Activated effector memory CD4-positive, alpha-beta T cell treated with Interleukin-2 at 50 U/mL for 16 hours (primary cell): Measurements from ENCODE around the gene CPNE6.
A peak's percentile ranks its signal among the peaks of the same experiment; 100 is the strongest.
"Not testable (repeated sequence)": the region's sequence is repeated elsewhere in the genome, so short reads cannot be mapped to it uniquely, and the experiment has no call there.

Source experiments
- DNase-seq: peaks from one replicate; pipeline ENCODE4 v3.0.0-alpha.2; 2020

CPNE6 gene

DNA sequence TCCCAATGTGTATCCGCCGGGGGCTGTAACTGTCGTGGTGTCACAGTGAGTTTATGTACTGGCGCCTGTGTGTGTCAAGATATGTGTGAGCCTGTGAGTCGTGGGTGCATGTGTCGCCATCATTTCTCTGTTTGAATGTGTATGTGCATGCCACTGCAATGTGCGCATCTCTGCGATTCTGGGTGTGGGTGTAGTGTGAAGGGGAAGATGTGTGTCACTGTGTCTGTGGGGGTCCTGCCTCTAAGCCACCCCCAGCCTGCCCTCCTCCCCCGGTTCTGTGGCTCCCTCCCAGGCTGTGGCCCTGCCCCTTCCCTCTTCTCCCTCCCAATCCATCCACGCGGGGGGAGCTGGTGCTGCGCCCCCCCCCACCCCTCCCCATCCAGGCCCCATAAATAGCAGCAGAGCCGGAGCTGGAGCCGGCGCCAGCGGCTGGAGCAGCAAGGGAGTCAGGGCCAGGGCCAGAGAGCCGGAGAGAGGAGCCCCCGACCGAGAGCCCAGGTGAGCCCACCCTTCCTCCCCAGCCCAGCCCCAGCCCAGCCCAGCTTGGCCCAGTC lies at the start of gene CPNE6:
Gene CPNE6, plus strand, starts transcription at position 419 of the 554 bp plus-strand sequence. CDS start 1,375 bp downstream, outside the sequence.
- no peak for DNase-seq

DNA sequence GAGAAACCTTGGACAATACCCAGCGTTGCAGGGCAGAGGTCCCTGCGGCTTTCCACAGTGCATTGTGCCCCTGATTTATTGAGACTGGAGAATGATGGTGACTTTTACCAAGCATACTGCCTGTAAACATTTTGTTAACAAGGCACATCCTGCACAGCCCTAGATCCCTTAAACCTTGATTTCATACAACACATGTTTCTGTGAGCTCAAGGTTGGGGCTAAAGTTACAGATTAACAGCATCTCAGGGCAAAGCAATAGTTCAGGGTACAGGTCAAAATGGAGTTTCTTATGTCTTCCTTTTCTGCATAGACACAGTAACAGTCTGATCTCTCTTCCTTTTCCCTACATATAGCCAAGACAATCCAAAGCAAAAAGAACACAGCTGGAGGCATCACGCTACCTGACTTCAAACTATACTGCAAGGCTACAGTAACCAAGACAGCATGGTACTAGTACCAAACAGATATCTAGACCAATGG lies 46.4 kb upstream of the CPNE6 start:
- not testable (repeated sequence) for DNase-seq

DNA sequence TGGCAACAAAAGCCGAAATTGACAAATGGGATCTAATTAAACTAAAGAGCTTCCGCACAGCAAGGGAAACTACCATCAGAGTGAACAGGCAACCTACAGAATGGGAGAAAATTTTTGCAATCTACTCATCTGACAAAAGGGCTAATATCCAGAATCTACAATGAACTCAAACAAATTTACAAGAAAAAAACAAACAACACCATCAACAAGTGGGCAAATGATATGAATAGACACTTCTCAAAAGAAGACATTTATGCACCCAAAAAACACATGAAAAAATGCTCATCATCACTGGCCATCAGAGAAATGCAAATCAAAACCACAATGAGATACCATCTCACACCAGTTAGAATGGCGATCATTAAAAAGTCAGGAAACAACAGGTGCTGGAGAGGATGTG lies 41.7 kb upstream of the CPNE6 start:
- DNase-seq: not testable (repeated sequence)

DNA sequence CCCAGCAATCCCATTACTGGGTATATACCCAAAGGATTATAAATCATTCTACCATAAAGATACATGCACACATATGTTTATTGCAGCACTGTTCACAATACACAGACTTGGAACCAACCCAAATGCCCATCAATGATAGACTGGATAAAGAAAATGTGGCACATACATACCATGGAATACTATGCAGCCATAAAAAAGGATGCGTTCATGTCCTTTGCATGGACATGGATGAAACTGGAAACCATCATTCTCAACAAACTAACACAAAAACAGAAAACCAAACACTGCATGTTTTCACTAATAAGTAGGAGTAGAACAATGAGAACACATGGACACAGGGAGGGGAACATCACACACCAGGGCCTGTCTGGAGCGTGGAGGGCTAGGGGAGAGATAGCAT lies 40.0 kb upstream of the CPNE6 start:
- DNase-seq: not testable (repeated sequence)

DNA sequence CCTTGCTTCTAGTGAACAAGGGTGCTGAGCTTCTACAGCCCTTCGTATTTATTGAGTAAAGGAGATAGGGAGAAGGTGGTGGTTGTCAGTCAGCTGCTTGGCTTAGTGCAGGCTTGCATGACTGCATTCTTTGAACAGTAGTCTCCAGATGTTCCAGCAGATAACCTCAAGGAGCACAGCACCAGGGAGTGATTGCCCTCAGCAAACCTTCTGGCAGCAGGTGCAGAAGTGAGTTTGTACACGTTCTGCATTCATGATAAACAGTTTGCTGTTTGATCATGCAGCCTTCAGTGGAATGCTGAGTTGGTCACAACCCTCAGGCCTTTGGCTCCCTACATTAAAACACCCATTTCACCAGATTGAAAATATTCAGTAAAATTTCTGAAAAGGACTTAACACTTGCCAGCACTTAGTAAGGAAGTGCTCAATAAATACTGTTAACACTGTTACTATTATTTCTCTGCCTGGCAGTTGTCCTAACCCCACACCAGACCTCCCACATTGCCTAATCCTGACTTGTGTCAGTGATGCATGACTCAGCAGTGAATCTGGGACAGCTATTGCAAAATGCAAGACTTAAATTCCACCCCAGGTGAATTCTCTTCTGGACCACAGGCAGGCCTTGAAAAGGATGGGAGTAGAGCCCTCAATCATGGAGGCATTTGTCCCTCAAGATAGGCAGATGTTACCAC lies 38.5 kb upstream of the CPNE6 start:
- DNase-seq: no peak

DNA sequence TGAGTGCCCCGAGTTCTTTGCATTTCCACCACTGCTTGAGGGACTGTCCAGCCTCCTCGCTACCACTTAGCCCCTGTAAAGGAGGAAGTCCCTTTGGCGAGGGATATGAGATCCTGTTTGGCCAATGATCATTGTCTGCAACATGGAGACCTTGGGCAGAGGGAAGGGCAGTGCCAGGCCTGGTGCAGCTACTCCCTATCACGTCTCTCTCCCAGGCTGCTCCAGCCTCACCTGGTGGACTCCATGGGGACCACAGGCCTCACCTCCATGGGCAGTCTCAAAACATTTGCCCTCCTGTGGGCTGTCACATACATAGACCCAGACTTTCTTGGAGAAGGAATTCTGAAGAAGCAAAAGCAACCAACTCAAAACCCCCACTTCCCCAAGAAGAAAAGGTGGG lies 35.6 kb upstream of the CPNE6 start:
- not testable (repeated sequence) for DNase-seq

DNA sequence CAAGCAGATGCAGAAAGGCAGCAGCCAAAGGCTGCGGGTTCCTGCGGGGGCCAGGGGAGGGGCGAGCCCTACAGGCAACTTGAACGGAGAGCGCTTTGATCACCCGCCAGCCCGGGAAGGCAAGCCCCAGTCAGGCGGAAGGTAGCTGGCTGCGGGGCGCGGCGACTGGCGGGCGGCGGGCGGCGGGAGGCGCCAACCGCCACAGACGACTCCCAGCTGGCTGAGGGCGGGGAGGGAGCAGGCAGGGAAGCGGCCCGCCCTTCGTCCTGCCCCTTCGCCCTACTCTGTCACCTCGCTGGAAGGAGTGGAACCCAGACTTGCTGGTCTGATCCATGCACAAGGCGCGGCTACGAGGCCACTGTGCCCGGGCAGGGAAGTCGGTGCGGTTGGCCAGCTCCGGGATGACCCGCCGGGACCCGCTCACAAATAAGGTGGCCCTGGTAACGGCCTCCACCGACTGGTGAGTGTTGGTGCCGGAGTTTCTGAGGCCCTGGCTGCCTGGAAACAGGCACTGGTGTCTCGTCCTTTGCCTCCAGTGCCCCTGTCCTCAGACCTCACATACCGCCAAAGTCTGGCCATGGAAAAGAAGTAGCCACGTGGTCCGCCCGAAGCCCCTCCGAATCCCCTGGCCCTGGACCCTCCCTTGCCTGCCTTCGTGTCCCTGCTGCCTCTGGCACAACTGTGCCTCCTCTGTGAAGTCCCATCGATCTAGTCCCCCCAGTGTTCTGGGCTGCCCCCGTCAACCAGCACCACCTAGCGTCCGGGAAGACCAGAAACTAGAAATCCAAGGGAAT lies 35.0 kb upstream of the CPNE6 start:
- DNase-seq: peak; percentile 51

DNA sequence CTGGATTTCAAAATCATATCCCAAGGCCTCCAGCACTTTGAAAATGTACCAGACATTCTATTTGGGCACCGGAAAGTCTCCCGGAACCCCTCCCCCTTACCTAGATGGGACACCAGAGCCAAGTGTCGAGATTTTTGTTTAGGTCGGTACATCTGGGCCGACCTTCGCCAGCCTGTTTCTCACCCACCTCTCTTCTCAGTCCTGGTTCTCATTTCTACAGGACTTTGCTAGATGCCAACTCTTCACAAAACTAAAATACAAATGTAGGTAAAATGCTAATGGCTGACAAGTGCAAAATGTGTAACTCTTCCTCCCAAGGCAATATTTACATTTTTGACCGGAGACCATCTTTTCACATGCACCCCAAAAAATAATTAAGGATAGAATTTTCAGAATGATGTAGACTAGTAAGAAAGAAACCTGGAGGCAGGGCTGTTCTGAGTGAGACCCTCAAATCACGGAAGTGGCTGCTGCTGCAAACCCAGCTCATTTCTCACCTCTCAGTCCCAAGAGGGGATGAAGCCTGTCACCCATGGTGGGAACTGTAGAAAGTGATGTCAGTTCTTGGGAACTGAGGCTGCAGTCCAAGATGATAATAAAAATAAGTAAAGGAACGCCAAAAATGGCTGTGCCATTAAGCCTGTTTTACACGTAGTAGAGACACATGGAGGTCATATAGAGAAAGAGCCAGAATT lies 34.3 kb upstream of the CPNE6 start:
- not testable (repeated sequence) for DNase-seq

DNA sequence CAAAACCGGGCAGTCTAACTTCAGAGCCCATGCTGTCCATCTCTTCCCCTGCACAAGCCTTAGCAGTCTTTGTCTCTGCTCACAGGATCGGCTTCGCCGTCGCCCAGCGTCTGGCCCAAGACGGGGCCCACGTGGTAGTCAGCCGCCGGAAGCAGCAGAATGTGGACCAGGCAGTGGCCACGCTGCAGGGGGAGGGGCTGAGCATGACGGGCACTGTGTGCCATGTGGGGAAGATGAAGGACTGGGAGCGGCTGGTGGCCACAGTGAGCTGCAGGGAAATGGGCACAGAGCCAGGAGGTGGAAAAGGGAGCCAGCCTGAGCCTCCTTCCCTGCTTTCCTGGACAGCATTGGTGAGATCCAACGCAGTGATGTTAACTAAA lies 33.7 kb upstream of the CPNE6 start:
- DNase-seq: no peak

DNA sequence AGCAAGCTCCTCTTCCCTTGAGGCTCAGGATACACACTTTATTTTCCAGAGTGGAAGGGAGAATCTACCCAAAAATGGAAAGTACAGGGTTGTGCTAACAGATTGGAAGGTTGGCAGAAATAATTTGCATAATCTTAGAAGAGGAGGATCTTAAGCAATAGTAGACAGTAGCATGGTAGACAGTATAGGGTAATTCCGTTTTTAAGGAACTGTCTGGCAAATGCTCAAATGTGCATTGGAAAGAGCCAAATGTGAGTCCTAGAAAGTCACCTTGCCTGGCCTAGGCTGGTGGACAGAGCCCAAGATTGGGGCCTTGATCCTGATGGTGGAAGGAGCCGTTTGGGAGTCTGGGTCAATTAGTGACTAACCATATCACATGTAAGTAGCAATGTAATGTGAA lies 32.7 kb upstream of the CPNE6 start:
- no peak for DNase-seq

DNA sequence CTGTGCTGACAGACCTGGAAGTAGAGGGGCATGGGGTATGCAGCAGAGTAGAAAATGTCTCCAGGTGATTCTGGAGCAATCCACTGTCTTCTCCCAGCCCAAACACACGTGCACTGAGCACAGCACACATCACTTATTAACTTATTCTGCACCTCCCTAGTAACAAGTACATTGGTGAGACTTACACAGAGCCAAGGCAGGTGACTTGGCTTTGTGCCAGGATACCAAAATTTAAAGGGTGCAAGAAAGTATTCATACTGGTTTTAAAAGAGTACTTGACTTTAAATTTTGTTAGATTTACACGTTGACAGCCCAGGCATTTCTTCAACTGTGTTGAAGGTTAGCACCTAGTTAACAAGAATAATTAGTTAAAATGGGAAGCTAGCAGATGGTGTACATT lies 30.7 kb upstream of the CPNE6 start:
- no peak for DNase-seq

DNA sequence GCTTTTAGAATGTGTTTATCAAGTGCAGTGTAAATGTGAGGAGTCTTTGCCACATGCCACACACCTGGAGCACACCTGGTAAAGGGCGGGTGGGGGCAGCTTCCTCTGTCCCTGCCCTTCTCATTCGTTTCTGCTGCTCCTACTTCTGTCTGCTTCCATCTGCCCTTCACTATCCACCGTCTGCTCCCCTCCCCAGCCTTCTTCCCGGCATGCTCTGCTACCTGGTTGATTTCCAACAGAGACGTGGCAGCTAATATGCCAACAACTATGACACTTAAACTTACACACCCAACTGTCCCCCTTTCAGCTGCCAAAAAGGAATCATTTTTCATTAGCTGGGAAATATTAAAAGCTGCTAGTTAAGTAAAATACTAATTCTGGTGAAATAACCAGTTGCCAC lies 28.6 kb upstream of the CPNE6 start:
- DNase-seq: no peak

DNA sequence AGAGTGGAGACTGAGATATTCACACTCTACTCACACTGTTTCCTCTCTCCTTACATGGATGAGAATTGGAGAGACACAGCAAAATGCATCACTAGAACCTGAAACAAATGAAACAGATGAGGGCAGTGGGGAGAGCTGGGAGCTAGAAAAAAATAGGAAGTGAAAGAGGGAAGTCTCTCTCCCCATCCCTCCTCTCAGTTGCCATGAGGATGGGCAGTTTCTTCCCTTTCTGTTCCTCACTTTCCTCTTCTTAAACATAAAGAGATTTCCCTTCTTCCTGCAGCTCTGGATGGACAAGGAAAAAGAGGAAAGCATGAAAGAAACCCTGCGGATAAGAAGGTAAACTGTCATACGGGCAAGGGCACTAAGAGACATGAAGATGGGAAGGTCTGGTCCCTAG lies 22.4 kb upstream of the CPNE6 start:
- DNase-seq: not testable (repeated sequence)

DNA sequence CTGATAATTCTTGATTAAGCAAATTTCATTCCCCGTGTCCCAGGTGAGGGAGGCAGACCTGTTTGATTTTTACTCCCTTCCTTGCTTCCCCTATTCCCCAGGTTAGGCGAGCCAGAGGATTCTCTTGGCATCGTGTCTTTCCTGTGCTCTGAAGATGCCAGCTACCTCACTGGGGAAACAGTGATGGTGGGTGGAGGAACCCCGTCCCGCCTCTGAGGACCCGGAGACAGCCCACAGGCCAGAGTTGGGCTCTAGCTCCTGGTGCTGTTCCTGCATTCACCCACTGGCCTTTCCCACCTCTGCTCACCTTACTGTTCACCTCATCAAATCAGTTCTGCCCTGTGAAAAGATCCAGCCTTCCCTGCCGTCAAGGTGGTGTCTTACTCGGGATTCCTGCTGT lies 20.6 kb upstream of the CPNE6 start:
- DNase-seq: not testable (repeated sequence)

DNA sequence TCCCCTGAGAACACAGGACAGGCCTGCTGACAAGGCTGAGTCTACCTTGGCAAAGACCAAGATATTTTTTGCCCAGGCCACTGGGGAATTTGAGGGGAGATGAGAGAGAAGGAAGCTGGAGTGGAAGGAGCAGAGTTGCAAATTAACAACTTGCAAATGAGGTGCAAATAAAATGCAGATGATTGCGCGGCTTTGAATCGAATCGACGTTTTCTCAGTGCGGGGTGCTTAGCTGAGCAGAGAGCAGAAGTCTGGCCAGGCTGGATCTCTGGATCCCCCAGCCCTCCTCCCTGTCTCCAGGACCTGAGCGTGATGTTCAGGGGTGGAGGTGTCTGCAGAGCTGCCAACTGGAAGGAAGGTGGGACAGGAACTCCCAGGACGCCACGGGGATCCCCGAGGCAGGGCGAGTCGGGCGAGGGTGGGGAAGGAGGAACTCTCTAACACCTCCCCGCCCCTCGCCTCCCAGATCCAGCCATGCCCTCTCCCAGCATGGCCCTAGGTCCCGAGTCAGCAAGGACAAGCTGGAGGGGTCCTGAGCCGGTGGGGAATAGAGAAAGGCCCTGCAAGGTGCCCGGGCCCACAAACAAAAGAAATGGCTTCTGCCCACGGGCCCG lies 20.1 kb upstream of the CPNE6 start:
- no peak for DNase-seq

DNA sequence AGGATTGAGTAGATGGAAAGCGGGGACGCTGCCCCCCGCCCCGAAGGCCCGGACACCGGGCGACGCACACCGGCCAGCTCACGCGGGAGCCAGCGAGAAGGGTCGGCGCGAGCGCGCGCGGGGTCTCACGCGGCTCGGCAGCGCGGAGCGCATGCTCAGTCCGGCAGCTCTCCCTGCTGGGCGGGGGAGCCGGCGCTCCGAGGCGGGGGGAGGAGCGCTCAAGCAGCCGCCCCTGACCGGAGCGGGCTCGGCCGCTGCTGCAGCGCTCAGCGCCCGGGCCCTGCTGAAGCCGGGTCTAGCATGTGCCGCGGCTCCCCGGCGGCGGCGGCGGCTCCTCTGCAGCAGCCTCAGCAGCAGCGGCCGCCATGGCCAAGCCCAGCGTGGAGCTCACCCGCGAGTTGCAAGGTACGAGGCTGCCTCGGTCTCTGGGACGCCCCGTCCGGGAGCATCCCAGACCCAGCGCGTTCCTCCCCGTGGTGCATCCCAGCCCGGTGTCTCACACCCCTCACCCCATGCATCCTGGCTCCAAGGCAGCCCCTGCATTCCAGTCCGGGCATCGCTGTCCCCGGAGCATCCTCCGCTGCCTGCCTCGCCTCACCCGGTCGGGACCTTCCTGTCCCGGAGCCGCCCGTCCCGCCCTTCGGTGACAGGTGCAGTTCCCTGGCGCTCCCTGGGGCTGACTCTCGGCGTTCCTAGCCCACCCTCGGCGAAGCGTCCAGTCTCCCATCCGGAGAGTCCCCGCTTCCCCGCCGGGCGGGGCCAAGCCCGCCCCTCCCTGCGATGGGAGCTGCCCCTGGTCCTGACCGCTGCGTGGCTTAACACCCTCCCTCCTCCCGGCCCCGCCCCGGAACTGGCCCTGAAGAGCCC lies 19.3 kb upstream of the CPNE6 start, which contains the start of gene CARMIL3:
Gene CARMIL3, plus strand, starts transcription at position 221 of the 867 bp plus-strand sequence. Its CDS starts 145 bp downstream, at position 366.
- DNase-seq: peak; percentile 43

DNA sequence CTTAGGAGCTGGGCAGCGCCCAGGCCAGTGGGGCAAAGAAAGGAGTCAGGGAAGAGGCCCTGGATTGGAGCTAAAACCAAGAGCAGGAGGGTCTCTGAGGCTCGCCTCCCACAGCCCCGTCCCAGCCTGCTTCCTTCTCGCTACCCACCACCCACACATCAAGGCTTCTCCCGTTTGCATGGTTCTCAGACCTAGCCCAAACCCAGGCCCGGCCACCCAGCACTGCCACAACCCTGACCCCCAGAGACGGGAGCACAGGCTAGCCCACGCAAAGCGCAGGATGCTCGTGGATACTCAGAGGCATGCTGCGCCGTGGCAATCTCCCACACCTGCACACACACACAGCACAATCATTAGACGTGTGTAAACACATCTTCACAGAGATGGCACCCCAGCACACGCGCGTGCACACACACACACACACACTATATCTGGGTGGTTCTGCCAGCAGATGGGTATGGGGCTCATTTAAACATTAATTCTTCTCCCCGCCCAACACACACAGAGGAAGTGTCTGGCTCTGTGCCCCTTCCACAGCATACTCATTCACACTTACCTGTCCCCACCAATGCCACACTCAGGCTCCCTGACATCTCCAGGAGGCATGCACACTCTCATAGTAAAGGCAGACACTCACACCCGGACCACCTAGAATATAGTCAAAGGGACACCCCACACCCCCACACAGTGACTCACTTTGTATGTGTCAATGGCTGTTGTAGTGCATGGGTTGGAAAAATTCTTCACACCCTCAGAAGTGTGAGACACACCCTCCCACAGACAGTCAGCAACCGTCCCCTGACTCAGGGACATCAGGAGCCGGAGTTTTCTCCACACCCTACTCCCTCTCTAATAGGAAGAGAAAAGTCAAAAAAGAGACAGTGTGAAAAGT lies 18.5 kb upstream of the CPNE6 start:
- no peak for DNase-seq

DNA sequence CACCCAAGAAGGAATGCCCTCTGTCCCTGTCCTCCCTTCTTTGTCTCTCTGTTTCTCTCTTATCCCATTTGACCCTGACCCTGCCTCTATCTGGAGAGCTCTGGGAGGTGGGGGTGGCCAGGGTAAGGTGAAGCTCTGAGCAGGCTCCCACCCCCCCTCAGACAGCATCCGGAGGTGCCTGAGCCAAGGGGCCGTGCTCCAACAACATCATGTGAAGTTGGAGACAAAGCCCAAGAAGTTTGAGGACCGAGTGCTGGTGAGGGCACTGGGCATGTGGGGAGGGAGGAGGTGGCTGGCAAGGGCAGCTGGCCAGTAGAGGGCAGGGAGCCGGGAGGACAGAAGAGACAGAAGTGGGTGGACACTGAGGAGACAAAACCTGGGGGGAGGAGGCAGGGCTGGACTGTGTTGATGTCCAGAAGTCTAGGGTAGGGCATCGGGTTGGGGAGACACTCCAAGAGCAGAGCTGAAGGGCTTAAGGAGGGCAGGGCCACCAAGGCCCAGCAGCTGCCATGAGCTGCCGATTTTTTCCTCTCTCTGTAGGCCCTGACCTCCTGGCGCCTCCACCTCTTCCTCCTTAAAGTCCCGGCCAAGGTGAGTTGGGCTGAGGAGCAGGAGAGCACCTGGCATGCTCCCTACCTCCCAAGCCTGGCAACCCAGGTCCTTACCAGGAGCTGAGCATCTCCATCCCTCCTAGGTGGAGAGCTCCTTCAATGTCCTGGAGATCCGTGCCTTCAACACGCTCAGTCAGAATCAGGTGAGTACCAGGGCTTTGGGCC lies 17.6 kb upstream of the CPNE6 start:
- DNase-seq: no peak

DNA sequence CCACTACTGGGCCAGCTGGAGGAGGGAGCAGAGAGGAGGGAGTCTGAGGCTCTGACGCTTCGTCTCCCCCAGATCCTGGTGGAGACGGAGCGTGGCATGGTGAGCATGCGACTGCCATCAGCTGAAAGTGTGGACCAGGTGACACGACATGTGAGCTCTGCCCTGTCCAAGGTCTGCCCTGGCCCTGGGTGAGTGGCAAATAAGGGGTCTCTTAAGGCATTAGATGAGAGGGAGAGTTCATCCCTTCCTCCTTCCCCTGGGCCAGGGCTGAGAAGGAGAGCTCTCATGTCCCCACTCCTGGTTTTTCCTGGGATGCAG lies 17.1 kb upstream of the CPNE6 start:
- no peak for DNase-seq

DNA sequence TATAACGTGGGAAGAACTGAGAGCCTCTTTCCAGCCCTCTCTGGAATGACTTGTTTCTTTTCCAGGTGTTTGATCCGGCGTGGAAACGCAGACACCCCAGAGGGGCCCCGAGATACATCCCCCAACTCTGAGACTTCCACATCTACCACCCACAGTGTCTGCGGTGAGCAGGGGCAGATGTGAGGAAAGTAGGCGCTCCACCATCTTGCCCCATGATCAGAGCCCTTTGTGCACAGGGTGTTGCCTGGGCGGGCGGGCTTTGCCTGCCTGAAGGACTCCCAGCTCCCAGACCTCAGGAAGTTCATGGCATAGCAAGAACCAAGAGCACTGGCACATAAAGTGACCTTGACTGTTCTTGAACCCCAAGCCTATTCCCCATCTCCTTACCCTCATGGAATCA lies 16.7 kb upstream of the CPNE6 start:
- no peak for DNase-seq
